WERI-Rb-1 (cell line): ENCODE results near the gene KANK4.

Experiments used
- DNase-seq: peaks from one replicate; pipeline ENCODE4 v3.0.0-alpha.2; 2020
- H3K27ac ChIP-seq: fragments of 250-450 bp; sonication (Bioruptor Pico); 2 replicates; pipeline ENCODE4 v1.5.1; 2020; ENCODE audit warnings: mild to moderate bottlenecking, moderate library complexity
- H3K27me3 ChIP-seq: fragments of 250-450 bp; sonication (Bioruptor Pico); 2 replicates; pipeline ENCODE4 v1.5.1; 2021; ENCODE audit warnings: mild to moderate bottlenecking, low read depth, moderate library complexity; ENCODE audit not compliant: insufficient read depth, severe bottlenecking
- H3K36me3 ChIP-seq: fragments of 250-450 bp; sonication (Bioruptor Pico); 2 replicates; pipeline ENCODE4 v1.5.1; 2020; ENCODE audit warnings: mild to moderate bottlenecking, moderate library complexity
- H3K4me3 ChIP-seq: 2 replicates; pipeline ENCODE4 v1.5.1; 2011; ENCODE audit warnings: low read depth, mild to moderate bottlenecking, control low read depth, low read length
- H3K9me3 ChIP-seq: fragments of 250-450 bp; sonication (Bioruptor Pico); 2 replicates; pipeline ENCODE4 v1.5.1; 2021; ENCODE audit warnings: mild to moderate bottlenecking, moderate library complexity; ENCODE audit not compliant: severe bottlenecking
- CTCF ChIP-seq: IDR thresholded peaks from 2 replicates; pipeline ENCODE4 v1.5.1; 2011; ENCODE audit warnings: low read depth, mild to moderate bottlenecking, control low read depth, inconsistent platforms, low read length

Gene KANK4

GRCh38 chr1:62362061-62362917 lies 43.1 kb upstream of the KANK4 start:
- Histone ChIP-seq H3K4me3 (no peak overlapping the region), H3K36me3 (no peaks in the 10 kb centered on the region), H3K9me3 (no peaks in the 10 kb centered on the region), H3K27ac (no peak overlapping the region), H3K27me3 (no peaks in the 10 kb centered on the region)
- DNase-seq = no peak
- no peak for TF ChIP-seq CTCF

- DNase-seq = no peak
- no peak for TF ChIP-seq CTCF
- H3K27me3 ChIP-seq = no peaks in the 10 kb centered on the region
These were observed 42.2 kb upstream of the KANK4 start for GRCh38 chr1:62361431-62361830.

DNA sequence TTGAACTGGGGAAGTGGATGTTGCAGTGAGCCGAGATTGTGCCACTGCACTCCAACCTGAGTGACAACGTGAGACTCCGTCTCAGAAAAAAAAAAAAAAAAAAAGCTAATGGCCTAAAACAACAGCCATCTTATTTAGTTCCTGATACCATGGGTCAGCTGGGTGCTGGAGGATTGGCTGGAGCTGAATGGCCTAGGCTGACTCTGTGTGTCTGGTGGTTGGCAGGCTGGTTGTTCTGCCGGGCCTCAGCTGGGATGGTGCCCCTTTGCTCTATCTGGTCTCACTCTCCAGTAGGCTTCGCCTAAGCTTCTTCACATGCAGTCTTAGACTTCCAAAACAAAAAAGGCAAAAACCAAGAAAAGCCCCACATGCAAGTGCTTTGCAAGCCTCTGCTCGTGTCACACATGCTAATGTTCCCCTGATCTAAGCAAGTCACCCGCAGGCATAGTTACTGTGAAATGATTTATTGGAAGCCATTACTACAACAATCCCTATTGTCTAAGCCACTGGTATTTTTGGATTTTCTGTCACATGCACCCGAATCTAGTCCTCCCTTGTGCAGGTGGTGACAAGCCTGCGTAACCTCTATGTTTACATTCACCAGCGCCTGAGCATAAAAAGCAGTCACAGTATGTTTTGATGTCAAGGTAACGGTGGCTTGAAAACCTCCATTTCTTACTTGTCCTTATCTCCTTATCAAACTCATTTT lies 39.6 kb upstream of the KANK4 start:
- H3K4me3 ChIP-seq = no peak overlapping the region
- no peak overlapping the region for H3K27ac ChIP-seq
- TF ChIP-seq CTCF = no peak
- no peaks in the 10 kb centered on the region for H3K9me3 ChIP-seq
- H3K27me3 ChIP-seq = no peaks in the 10 kb centered on the region
- no peak for DNase-seq
- H3K36me3 ChIP-seq = no peaks in the 10 kb centered on the region

More at GRCh38 chr1:62361431-62361830, 42.2 kb upstream of the KANK4 start:
- H3K4me3 ChIP-seq = no peak overlapping the region
- no peak overlapping the region for H3K27ac ChIP-seq
- no peaks in the 10 kb centered on the region for H3K9me3 ChIP-seq
- H3K36me3 ChIP-seq = no peaks in the 10 kb centered on the region

DNA sequence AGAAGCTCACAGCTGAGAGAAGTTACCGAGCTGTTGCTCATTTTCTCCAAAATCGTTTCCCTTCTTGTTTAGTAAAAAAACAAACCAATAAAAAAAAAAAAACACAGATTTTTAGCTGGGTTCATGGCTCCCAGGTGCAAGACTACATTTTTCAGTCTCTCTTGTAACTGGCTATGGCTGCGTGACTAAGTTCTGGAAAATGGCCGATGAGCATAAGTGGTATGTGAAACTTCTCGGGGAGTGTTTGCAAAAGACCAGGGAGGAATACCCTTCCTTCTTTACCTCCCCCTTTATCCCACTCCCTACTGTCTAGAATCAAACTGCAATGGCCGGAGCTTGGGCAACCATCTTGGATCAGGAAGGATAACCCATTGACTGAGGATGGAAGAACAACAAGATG lies 38.7 kb upstream of the KANK4 start:
- Histone ChIP-seq H3K36me3 (no peaks in the 10 kb centered on the region), H3K4me3 (no peak overlapping the region), H3K9me3 (no peaks in the 10 kb centered on the region), H3K27ac (no peak overlapping the region), H3K27me3 (no peaks in the 10 kb centered on the region)
- TF ChIP-seq CTCF = no peak
- no peak for DNase-seq

GRCh38 chr1:62356257-62356835 lies 37.1 kb upstream of the KANK4 start:
- Histone ChIP-seq H3K27me3 (no peaks in the 10 kb centered on the region), H3K36me3 (no peaks in the 10 kb centered on the region), H3K27ac (no peak overlapping the region), H3K9me3 (no peaks in the 10 kb centered on the region), H3K4me3 (no peak overlapping the region)
- TF ChIP-seq CTCF = no peak
- no peak for DNase-seq
